Measurements from ENCODE around the gene CHD2.

DNA sequence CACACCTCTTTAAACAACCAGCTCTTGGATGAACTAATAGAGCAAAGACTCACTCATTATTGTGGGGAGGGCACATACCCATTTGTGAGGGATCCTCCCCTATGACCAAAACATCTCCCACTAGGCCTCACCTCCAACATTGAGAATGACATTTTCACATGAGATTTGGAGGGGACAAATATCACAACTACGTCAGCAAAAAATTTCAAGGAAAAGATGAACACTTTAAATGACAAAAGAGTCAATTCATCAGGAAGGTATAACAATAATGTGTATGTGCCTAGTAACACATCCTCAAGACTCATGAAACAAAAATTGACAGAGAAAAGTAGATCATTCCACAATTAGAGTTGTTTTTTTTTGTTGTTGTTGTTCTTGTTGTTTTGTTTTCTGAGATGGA, 38.4 kb upstream of the CHD2 start:
- TF ChIP-seq POLR2AphosphoS5 (IDR thresholded peaks at IDR 0.05; ENCODE audit: low read depth, low read length) = no peak
- no peak for TF ChIP-seq POLR2A (IDR thresholded peaks at IDR 0.05; ENCODE audit: low read depth, low read length)
- no peak for TF ChIP-seq POU2F2 (IDR thresholded peaks at IDR 0.05; ENCODE audit: low read depth, low read length)
- TF ChIP-seq PAX5 (IDR thresholded peaks at IDR 0.05; ENCODE audit: insufficient read depth, low read length, severe bottlenecking) = no peak
- TF ChIP-seq TAF1 (IDR thresholded peaks at IDR 0.05; ENCODE audit: low read depth, low read length) = no peak
- no peak for TF ChIP-seq SPI1 (IDR thresholded peaks at IDR 0.05; ENCODE audit: low read depth, low read length)
